ENCODE measurements around the gene AHI1.

GRCh38 chr6:135493218-135493961 is 4.2 kb downstream of the AHI1 start:
- no peak for TF ChIP-seq CTCF (IDR thresholded peaks at IDR 0.05)
- no peak for TF ChIP-seq POLR2A (IDR thresholded peaks at IDR 0.05)
